GM12878 (cell line): Measurements from ENCODE around the gene SKIC8. TPM values are rescaled to one million over a fixed set of nuclear protein-coding genes. Genes with fewer than 3 reads are reported as not detected.

Experiments
- ATAC-seq: fragments of 200-7000 bp; cut with Tn5 transposase; 3 replicates; pipeline ENCODE4 v1.9.1; 2020; ENCODE audit warnings: mild to moderate bottlenecking, moderate library complexity
- BruUV-seq: library from RNA; stranded (reverse); fragments of 400-500 nt; replicated peaks from 2 replicates; lab custom pipeline; 2021; lab: Mats Ljungman, UMichigan
- CTCF ChIA-PET: fragments of 300-600 bp; sonication (Branson Sonifier 250); formaldehyde crosslinking; extraction: SDS; loops from one replicate; lab custom pipeline; 2021; ENCODE audit warnings: inconsistent platforms; lab: Yijun Ruan, JAX
- POLR2A ChIA-PET: fragments of 350-600 bp; formaldehyde crosslinking; extraction: SDS; loops from one replicate; lab custom pipeline; 2021; ENCODE audit warnings: inconsistent platforms; lab: Charles Lee
- RAD21 ChIA-PET: fragments of 300-600 bp; sonication (Branson Sonifier 250); formaldehyde crosslinking; loops from one replicate; lab custom pipeline; 2023; ENCODE audit warnings: antibody characterized with exemption; ENCODE audit not compliant: unreplicated experiment; lab: Charles Lee
- SMC1A ChIA-PET: fragments of 300-600 bp; sonication (Branson Sonifier 250); formaldehyde crosslinking; loops from one replicate; lab custom pipeline; 2023; ENCODE audit not compliant: unreplicated experiment, uncharacterized antibody; lab: Charles Lee
- DNase-seq: peaks from one replicate; pipeline ENCODE4 v3.0.0-alpha.2; 2011; ENCODE audit warnings: low read depth, low spot score
- FAIRE-seq: peaks from 3 replicates; lab custom pipeline; 2011; peaks lifted over from hg19 to GRCh38; lab: Jason Lieb, UNC
- H2AFZ ChIP-seq: 2 replicates; pipeline ENCODE4 v1.6.0; 2011; ENCODE audit warnings: low read depth, low read length, control low read depth; ENCODE audit not compliant: control insufficient read depth
- H3K27ac ChIP-seq: 2 replicates; pipeline ENCODE4 v1.5.1; 2011; ENCODE audit warnings: control low read depth; ENCODE audit not compliant: control insufficient read depth, insufficient read depth
- H3K27me3 ChIP-seq, 2 experiments: replicated peaks in 1 of 2; 2 replicates each; pipeline versions ENCODE4 v1.6.0 to v1.6.1; 2011; ENCODE audit warnings: low read length in 1 of 2; ENCODE audit not compliant: control insufficient read depth in 2 of 2, insufficient read depth in 2 of 2
- H3K36me3 ChIP-seq, 2 experiments: 2 replicates each; pipeline ENCODE4 v1.5.1; 2011; ENCODE audit warnings: low read length in 1 of 2; ENCODE audit not compliant: control insufficient read depth in 2 of 2, insufficient read depth in 2 of 2
- H3K4me1 ChIP-seq: 2 replicates; pipeline ENCODE4 v1.6.1; 2011; ENCODE audit warnings: mild to moderate bottlenecking, low read length, moderate library complexity, mixed read lengths; ENCODE audit not compliant: control insufficient read depth, insufficient read depth
- H3K4me2 ChIP-seq: 2 replicates; pipeline ENCODE4 v1.6.0; 2011; ENCODE audit warnings: control low read depth; ENCODE audit not compliant: control insufficient read depth, insufficient read depth
- H3K4me3 ChIP-seq: fragments of 200-600 bp; sonication (generic); 2 replicates; pipeline ENCODE4 v1.5.1; 2016
- H3K79me2 ChIP-seq: 2 replicates; pipeline ENCODE4 v1.6.0; 2011; ENCODE audit warnings: low read length; ENCODE audit not compliant: control insufficient read depth, insufficient read depth
- H3K9ac ChIP-seq: 2 replicates; pipeline ENCODE4 v1.8.0; 2011; ENCODE audit warnings: low read length, control low read depth, mixed read lengths; ENCODE audit not compliant: control insufficient read depth, insufficient read depth
- H3K9me3 ChIP-seq: replicated peaks from 3 replicates; pipeline ENCODE4 v1.5.1; 2011; ENCODE audit warnings: mild to moderate bottlenecking, low read length; ENCODE audit not compliant: control insufficient read depth, insufficient read depth
- H4K20me1 ChIP-seq: 2 replicates; pipeline ENCODE4 v1.6.0; 2011; ENCODE audit not compliant: control insufficient read depth, insufficient read depth
- BRCA1 ChIP-seq: IDR thresholded peaks from 2 replicates; pipeline ENCODE4 v1.6.1; 2011; ENCODE audit warnings: low read depth, low read length, improper control_type of control experiment
- CHD2 ChIP-seq: IDR thresholded peaks from 2 replicates; pipeline ENCODE4 v1.6.1; 2011; ENCODE audit warnings: low read depth, low read length, improper control_type of control experiment, borderline replicate concordance
- FOXM1 ChIP-seq: IDR thresholded peaks from 2 replicates; pipeline ENCODE4 v1.6.1; 2012; ENCODE audit warnings: low read depth, mild to moderate bottlenecking, inconsistent platforms, low read length, moderate library complexity
- JUND ChIP-seq: IDR thresholded peaks from 2 replicates; pipeline ENCODE4 v1.6.1; 2012; ENCODE audit warnings: low read depth, mild to moderate bottlenecking, low read length, improper control_type of control experiment, moderate library complexity
- KLF5 ChIP-seq: fragments of 450-650 bp; IDR thresholded peaks from 2 replicates; pipeline ENCODE4 v1.6.1; 2014; ENCODE audit warnings: mild to moderate bottlenecking; ENCODE audit not compliant: partially characterized antibody
- MEF2A ChIP-seq: IDR thresholded peaks from 2 replicates; pipeline ENCODE4 v1.6.1; 2011; ENCODE audit warnings: low read depth, mild to moderate bottlenecking, low read length, moderate library complexity; ENCODE audit not compliant: insufficient read depth
- MYB ChIP-seq: fragments of 150-350 bp; IDR thresholded peaks from 2 replicates; pipeline ENCODE4 v1.6.1; 2014; ENCODE audit warnings: mild to moderate bottlenecking, low read depth, low read length, borderline replicate concordance
- REST ChIP-seq: IDR thresholded peaks from 2 replicates; pipeline ENCODE4 v1.6.1; 2012; ENCODE audit warnings: mild to moderate bottlenecking, low read depth, low read length
- SIX5 ChIP-seq: IDR thresholded peaks from 2 replicates; pipeline ENCODE4 v1.6.1; 2011; ENCODE audit warnings: mild to moderate bottlenecking, low read depth, low read length, moderate library complexity; ENCODE audit not compliant: severe bottlenecking
- STAT1 ChIP-seq: fragments of 450-650 bp; conservative IDR thresholded peaks from 2 replicates; pipeline ENCODE4 v1.6.1; 2014; ENCODE audit warnings: antibody characterized with exemption, mild to moderate bottlenecking
- TARDBP ChIP-seq: IDR thresholded peaks from 2 replicates; pipeline ENCODE4 v1.6.1; 2016; ENCODE audit warnings: borderline replicate concordance
- ZNF274 ChIP-seq: IDR thresholded peaks from one replicate; pipeline ENCODE4 v1.8.0; 2011; ENCODE audit not compliant: insufficient read length, insufficient read depth
- WGBS: methylation state at CpG from one replicate; pipeline ENCODE4 v1.1.6; 2016; ENCODE audit warnings: low lambda C conversion rate; ENCODE audit not compliant: insufficient replicate concordance, insufficient coverage; ENCODE audit errors: missing lambda C conversion rate; 5-methylcytosine and 5-hydroxymethylcytosine counted together
- in situ Hi-C: fragments of 300-500 bp; cut with MboI; formaldehyde crosslinking; loops from 9 replicates; pipeline ENCODE4 v1.14.3; 2018; ENCODE audit warnings: mixed read lengths
- intact Hi-C: fragments of 100-400 bp; cut with micrococcal nuclease; formaldehyde crosslinking; loops from one replicate; pipeline ENCODE4 v1.14.2; 2022; ENCODE audit not compliant: unreplicated experiment
- polyA plus RNA-seq, 11 experiments: library from polyadenylated mRNA; depleted of rRNA in 4 of 11; unstranded in 6 of 11; stranded (reverse) in 5 of 11; fragments of >200 nt; fragmentation: Nextera tagmentation in 4 of 11; fragmentation: Illumina TruSeq in 1 of 11; extraction: Ambion mirVana in 4 of 11; extraction: Trizol in 1 of 11; gene quantifications; 1 replicate in 1 of 11; 2 replicates in 10 of 11; pipeline versions ENCODE4 v1.2.1 to v1.2.3, GENCODE V29; 2011 to 2016; ENCODE audit warnings: inconsistent platforms in 2 of 11, missing spikeins in 2 of 11, low read depth in 1 of 11
- total RNA-seq, 4 experiments: library from RNA; depleted of rRNA in 3 of 4; stranded (reverse); fragments of >200 nt in 3 of 4; fragmentation: Illumina TruSeq in 1 of 4; extraction: Trizol in 1 of 4; gene quantifications; 2 replicates each; pipeline versions ENCODE4 v1.2.1 to v1.2.3, GENCODE V29; 2013 to 2021
- TF ChIP-seq, protein P1 (sequence below): fragments of 450-650 bp; conservative IDR thresholded peaks from 2 replicates; pipeline ENCODE4 v1.6.1; 2017; ENCODE audit warnings: mild to moderate bottlenecking, moderate library complexity
- TF ChIP-seq, protein P2 (sequence below): IDR thresholded peaks from 2 replicates; pipeline ENCODE4 v1.6.1; 2012; ENCODE audit warnings: low read depth, low read length, improper control_type of control experiment
- TF ChIP-seq, protein P3 (sequence below): fragments of 150-350 bp; IDR thresholded peaks from 2 replicates; pipeline ENCODE4 v1.6.1; 2014; ENCODE audit warnings: mild to moderate bottlenecking, low read depth, low read length

Gene SKIC8
- total and polyA plus RNA-seq, 10 of the 15 experiments (the other 5 are each of a cell fraction or from before 2014, with no cell fraction given): 57.0 to 288 (median 128) TPM

DNA sequence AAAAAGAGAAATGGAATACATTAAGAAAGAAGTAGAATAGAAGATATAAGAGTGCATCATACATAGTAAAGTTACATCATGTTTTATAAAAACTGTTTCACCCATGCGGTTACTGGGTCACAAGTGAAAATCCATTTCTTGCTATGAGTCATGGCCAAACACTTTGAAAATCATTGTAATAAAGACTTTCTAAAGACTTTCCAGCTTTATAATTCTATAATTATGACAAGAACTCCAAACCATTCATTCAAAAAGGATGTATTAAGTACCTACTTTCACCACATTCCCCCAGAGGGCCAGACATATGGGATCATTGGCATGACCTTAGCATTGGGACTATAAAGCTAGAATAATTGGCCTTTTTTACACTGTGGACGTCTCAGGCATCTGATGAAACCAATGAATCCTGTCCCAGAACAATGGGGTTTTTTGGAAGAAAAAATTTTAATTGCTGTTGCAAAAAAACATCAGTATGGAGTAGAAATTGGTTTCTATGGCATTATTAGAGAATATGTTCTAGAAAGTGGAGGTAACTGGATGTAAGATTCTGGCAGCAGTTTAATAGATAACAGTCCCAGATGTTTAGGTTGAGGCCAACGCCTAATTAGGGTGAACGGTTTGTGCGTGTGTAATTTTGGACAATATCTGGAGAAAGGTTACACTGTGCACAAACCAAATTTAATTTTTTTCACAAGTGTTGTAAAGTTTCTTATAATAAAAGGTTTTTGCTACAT, 3.3 kb upstream of the SKIC8 start:
- no peak overlapping the region for H2AFZ ChIP-seq
- H3K79me2 ChIP-seq: peaks cover 16% of the 10 kb centered on the region
- H3K9ac ChIP-seq: no peak overlapping the region
- in situ Hi-C loops: no loop called here
- FAIRE-seq (no peak), DNase-seq (no peak), ATAC-seq (peak; percentile 41)
- H3K27me3 ChIP-seq: no peaks in the 10 kb centered on the region
- no peaks in the 10 kb centered on the region; the same call in 2 of the 3 replicates for H3K9me3 ChIP-seq
- no TSS peak for BruUV-seq
- ChIA-PET POLR2A (interaction anchor here (0.6 to 2.5 kb wide), 2 partner anchors 9 to 131 kb away, joined by 7 to 8 read pairs; no protein-coding TSS in a partner anchor), RAD21 (no interaction called here), CTCF (interaction anchor here (0.7 to 13.8 kb wide), 5 partner anchors 10 to 407 kb away, joined by 4 to 175 read pairs (median 4); partner anchors contain the start of gene IREB2), SMC1A (interaction anchor here (1.2 to 1.9 kb wide), 3 partner anchors 8 to 135 kb away, joined by 3 to 5 read pairs (median 3); no protein-coding TSS in a partner anchor)
- intact Hi-C loops: no loop called here
- H3K4me3 ChIP-seq: no peak overlapping the region
- H4K20me1 ChIP-seq: no peaks in the 10 kb centered on the region
- H3K27ac ChIP-seq: no peak overlapping the region
- WGBS: 74% methylated on average over 5 of the region's 5 CpGs
- peaks cover 3% of the 10 kb centered on the region for H3K4me1 ChIP-seq
- no peak overlapping the region for H3K4me2 ChIP-seq
- H3K36me3 ChIP-seq: no peaks in the 10 kb centered on the region
- TF ChIP-seq BRCA1 (no peak), REST (no peak), SIX5 (no peak), ZNF274 (no peak), CHD2 (no peak), FOXM1 (peak; percentile 63; the same call in 1 of the 2 replicates), MEF2A (no peak), TARDBP (no peak), STAT1 (no peak), MYB (no peak), KLF5 (no peak), JUND (peak; percentile 74)
- TF ChIP-seq, protein P1, sequence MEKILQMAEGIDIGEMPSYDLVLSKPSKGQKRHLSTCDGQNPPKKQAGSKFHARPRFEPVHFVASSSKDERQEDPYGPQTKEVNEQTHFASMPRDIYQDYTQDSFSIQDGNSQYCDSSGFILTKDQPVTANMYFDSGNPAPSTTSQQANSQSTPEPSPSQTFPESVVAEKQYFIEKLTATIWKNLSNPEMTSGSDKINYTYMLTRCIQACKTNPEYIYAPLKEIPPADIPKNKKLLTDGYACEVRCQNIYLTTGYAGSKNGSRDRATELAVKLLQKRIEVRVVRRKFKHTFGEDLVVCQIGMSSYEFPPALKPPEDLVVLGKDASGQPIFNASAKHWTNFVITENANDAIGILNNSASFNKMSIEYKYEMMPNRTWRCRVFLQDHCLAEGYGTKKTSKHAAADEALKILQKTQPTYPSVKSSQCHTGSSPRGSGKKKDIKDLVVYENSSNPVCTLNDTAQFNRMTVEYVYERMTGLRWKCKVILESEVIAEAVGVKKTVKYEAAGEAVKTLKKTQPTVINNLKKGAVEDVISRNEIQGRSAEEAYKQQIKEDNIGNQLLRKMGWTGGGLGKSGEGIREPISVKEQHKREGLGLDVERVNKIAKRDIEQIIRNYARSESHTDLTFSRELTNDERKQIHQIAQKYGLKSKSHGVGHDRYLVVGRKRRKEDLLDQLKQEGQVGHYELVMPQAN: no peak
- TF ChIP-seq, protein P2, sequence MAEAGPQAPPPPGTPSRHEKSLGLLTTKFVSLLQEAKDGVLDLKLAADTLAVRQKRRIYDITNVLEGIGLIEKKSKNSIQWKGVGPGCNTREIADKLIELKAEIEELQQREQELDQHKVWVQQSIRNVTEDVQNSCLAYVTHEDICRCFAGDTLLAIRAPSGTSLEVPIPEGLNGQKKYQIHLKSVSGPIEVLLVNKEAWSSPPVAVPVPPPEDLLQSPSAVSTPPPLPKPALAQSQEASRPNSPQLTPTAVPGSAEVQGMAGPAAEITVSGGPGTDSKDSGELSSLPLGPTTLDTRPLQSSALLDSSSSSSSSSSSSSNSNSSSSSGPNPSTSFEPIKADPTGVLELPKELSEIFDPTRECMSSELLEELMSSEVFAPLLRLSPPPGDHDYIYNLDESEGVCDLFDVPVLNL: no peak
- TF ChIP-seq, protein P3, sequence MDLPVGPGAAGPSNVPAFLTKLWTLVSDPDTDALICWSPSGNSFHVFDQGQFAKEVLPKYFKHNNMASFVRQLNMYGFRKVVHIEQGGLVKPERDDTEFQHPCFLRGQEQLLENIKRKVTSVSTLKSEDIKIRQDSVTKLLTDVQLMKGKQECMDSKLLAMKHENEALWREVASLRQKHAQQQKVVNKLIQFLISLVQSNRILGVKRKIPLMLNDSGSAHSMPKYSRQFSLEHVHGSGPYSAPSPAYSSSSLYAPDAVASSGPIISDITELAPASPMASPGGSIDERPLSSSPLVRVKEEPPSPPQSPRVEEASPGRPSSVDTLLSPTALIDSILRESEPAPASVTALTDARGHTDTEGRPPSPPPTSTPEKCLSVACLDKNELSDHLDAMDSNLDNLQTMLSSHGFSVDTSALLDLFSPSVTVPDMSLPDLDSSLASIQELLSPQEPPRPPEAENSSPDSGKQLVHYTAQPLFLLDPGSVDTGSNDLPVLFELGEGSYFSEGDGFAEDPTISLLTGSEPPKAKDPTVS: no peak
